Stimulated activated naive CD8-positive, alpha-beta T cell treated with anti-CD3 and anti-CD28 coated beads, Interleukin-15, Interleukin-2, amounts not matched to agents 100 ng/mL and 50 ng/mL, for 24 hours (primary cell): ENCODE measurements around the gene OSGIN1.

Experiments used
- H3K27ac Mint-ChIP-seq: one replicate; pipeline ENCODE4 v1.8.0; 2021; ENCODE audit warnings: mild to moderate bottlenecking, mixed read lengths
- H3K27me3 Mint-ChIP-seq: one replicate; pipeline ENCODE4 v1.8.0; 2021; ENCODE audit warnings: mixed read lengths
- H3K36me3 Mint-ChIP-seq: one replicate; pipeline ENCODE4 v1.8.0; 2021; ENCODE audit warnings: low read depth, mixed read lengths
- H3K4me1 Mint-ChIP-seq: one replicate; pipeline ENCODE4 v1.8.0; 2021; ENCODE audit warnings: low read depth, mixed read lengths
- H3K4me3 Mint-ChIP-seq: one replicate; pipeline ENCODE4 v1.8.0; 2021; ENCODE audit warnings: mild to moderate bottlenecking, mixed read lengths
- H3K9me3 Mint-ChIP-seq: one replicate; pipeline ENCODE4 v1.8.0; 2021; ENCODE audit warnings: mixed read lengths

Gene OSGIN1, protein sequence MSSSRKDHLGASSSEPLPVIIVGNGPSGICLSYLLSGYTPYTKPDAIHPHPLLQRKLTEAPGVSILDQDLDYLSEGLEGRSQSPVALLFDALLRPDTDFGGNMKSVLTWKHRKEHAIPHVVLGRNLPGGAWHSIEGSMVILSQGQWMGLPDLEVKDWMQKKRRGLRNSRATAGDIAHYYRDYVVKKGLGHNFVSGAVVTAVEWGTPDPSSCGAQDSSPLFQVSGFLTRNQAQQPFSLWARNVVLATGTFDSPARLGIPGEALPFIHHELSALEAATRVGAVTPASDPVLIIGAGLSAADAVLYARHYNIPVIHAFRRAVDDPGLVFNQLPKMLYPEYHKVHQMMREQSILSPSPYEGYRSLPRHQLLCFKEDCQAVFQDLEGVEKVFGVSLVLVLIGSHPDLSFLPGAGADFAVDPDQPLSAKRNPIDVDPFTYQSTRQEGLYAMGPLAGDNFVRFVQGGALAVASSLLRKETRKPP

DNA sequence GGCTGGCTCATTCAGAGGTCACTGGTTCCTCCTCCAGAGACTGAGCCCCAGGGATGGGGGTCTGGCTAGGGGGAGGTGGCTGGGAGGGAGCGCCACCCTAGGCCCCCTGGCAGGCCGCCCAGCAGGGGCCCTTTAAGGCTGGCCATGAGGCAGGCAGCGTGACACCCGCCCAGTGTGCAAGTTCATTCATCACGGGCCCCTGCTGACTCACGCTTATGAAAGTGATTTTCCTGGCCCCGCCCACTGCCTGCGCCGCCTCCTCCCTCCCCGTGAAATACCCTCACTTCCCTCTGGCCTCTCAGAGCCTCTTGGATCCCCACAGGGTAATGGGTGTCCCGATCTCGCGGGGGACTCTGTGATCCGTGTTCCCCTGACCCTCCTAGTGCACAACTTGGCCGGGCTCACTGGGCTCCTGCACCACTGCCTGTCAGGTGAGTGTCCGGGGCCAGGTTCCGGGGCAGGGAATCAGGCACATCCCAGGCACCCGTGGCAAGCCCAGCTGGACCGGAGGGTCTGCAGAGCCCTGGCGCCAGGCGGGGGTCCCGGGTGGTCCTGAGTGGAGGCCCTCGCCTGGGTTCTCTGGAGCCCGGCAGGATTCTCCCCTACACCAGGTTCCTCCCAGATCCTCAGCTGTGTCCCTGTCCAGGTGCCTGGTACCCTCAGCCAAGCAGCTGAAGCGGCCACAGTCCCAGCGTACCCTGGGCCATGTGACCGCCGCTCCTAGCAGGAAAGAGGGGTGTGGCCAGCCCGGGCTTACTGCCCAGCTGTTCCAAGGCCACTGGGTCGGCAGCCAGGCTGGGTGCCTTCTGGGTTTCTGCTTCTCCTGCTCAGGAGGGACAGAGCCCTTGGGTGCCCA is at the start of gene OSGIN1:
Gene OSGIN1 (plus strand): TSS at position 301 of the 856 bp plus-strand sequence. CDS start 4,432 bp downstream, outside the sequence.
- H3K4me3 Mint-ChIP-seq: peak within 1 kb of the TSS; percentile 67
- H3K36me3 Mint-ChIP-seq: no peaks in the 10 kb centered on the region
- peaks cover 15% of the 10 kb centered on the region for H3K4me1 Mint-ChIP-seq
- H3K27ac Mint-ChIP-seq: peak within 1 kb of the TSS; percentile 63
- peaks cover 18% of the 10 kb centered on the region for H3K27me3 Mint-ChIP-seq
- no peaks in the 10 kb centered on the region for H3K9me3 Mint-ChIP-seq

GRCh38 chr16:83903751-83904150 is 49.3 kb upstream of the OSGIN1 start:
- H3K4me3 Mint-ChIP-seq: no peak overlapping the region
- peaks cover 24% of the 10 kb centered on the region for H3K36me3 Mint-ChIP-seq
- H3K4me1 Mint-ChIP-seq: peaks cover 21% of the 10 kb centered on the region
- no peaks in the 10 kb centered on the region for H3K9me3 Mint-ChIP-seq
- no peaks in the 10 kb centered on the region for H3K27me3 Mint-ChIP-seq
- H3K27ac Mint-ChIP-seq: no peak overlapping the region

- no peaks in the 10 kb centered on the region for H3K27me3 Mint-ChIP-seq
- H3K36me3 Mint-ChIP-seq: peaks cover 35% of the 10 kb centered on the region
- no peak overlapping the region for H3K27ac Mint-ChIP-seq
- no peak overlapping the region for H3K4me3 Mint-ChIP-seq
- no peaks in the 10 kb centered on the region for H3K9me3 Mint-ChIP-seq
- peaks cover 5% of the 10 kb centered on the region for H3K4me1 Mint-ChIP-seq
Observed at GRCh38 chr16:83906683-83907082, 46.4 kb upstream of the OSGIN1 start.

- peaks cover 5% of the 10 kb centered on the region for H3K4me1 Mint-ChIP-seq
- peaks cover 39% of the 10 kb centered on the region for H3K36me3 Mint-ChIP-seq
Observed at GRCh38 chr16:83907111-83907510, 45.9 kb upstream of the OSGIN1 start.

DNA sequence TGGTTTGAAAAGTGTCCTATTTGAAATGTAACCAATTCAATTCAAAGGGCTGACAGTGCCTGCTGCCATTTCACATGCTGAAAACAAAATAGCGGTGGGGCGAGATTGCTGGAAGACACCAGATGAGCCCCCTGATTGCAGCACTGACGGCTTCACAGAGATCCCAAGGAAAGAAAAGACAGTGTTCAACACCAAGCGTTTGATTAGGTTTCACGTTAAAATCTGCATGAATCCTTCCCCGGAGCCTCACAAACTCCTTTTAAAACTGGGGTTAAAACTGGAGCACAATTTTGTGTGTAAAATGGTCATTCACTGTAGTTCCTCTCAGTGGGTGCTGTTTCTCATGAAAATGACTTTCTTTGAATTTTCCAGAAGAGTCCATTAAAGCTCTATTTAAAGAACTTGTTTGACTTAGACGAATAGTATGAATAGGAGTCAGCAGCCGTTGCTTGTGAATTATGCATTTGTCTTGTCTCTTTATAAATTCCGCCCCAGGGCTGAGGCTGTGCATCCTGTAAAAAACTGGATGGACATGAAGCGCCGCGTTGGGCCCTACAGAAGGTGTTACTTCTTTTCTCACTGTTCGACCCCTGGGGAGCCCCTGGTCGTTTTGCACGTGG is 45.3 kb upstream of the OSGIN1 start:
- Mint-ChIP-seq H3K36me3 (peaks cover 42% of the 10 kb centered on the region), H3K27ac (no peak overlapping the region), H3K9me3 (no peaks in the 10 kb centered on the region)

More at GRCh38 chr16:83907111-83907510, 45.9 kb upstream of the OSGIN1 start:
- no peak overlapping the region for H3K4me3 Mint-ChIP-seq
- H3K27ac Mint-ChIP-seq: no peak overlapping the region
- no peaks in the 10 kb centered on the region for H3K9me3 Mint-ChIP-seq
- no peaks in the 10 kb centered on the region for H3K27me3 Mint-ChIP-seq

GRCh38 chr16:83908798-83909197 is 44.2 kb upstream of the OSGIN1 start:
- Mint-ChIP-seq H3K27me3 (no peaks in the 10 kb centered on the region), H3K4me3 (no peak overlapping the region), H3K36me3 (peaks cover 44% of the 10 kb centered on the region), H3K4me1 (no peaks in the 10 kb centered on the region), H3K9me3 (no peaks in the 10 kb centered on the region), H3K27ac (no peak overlapping the region)

More for the DNA sequence above, 45.3 kb upstream of the OSGIN1 start:
- no peaks in the 10 kb centered on the region for H3K27me3 Mint-ChIP-seq
- no peak overlapping the region for H3K4me3 Mint-ChIP-seq
- H3K4me1 Mint-ChIP-seq: peaks cover 2% of the 10 kb centered on the region

GRCh38 chr16:83911290-83911689 is 41.8 kb upstream of the OSGIN1 start:
- H3K9me3 Mint-ChIP-seq: no peaks in the 10 kb centered on the region
- H3K4me1 Mint-ChIP-seq: no peaks in the 10 kb centered on the region
- H3K27ac Mint-ChIP-seq: no peak overlapping the region
- H3K27me3 Mint-ChIP-seq: no peaks in the 10 kb centered on the region
- peaks cover 53% of the 10 kb centered on the region for H3K36me3 Mint-ChIP-seq
- H3K4me3 Mint-ChIP-seq: no peak overlapping the region

GRCh38 chr16:83912519-83913244 is 40.4 kb upstream of the OSGIN1 start:
- Mint-ChIP-seq H3K27ac (no peak overlapping the region), H3K4me1 (no peaks in the 10 kb centered on the region), H3K27me3 (no peaks in the 10 kb centered on the region), H3K9me3 (no peaks in the 10 kb centered on the region), H3K36me3 (peaks cover 55% of the 10 kb centered on the region), H3K4me3 (no peak overlapping the region)

GRCh38 chr16:83913245-83913633 is 39.8 kb upstream of the OSGIN1 start:
- Mint-ChIP-seq H3K4me1 (no peaks in the 10 kb centered on the region), H3K27ac (no peak overlapping the region), H3K27me3 (no peaks in the 10 kb centered on the region), H3K36me3 (peaks cover 60% of the 10 kb centered on the region), H3K4me3 (no peak overlapping the region), H3K9me3 (no peaks in the 10 kb centered on the region)

DNA sequence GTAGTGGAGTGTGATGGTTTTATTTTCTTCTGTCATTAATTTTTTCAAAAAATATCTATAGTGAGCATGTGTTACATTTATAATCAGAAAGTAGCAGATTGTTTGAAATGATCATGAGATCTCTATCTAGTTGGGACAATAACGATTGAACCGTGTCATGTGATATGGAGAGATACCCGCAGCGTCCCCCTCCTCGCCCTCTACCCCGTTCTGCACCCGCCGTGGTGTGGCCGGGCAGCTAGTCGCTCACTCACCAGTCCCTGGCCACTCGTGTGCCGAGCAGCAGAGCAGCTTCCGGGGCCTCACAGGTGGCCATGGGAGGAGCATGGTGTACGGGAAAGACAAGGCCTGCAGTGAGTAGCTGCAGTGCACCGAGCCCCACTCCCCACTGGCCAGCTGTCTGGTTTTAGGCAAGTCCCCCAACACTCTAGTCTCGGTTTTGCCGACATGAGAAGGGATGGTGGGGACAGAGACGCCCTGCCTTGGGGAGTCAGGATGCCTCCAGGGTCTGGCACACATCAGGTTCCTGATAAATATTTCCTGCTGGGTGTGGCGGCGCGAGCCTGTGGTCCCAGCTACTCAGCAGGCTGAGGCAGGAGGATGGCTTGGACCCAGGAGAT is 38.8 kb upstream of the OSGIN1 start:
- Mint-ChIP-seq H3K27ac (no peak overlapping the region), H3K27me3 (no peaks in the 10 kb centered on the region), H3K4me1 (no peaks in the 10 kb centered on the region), H3K4me3 (no peak overlapping the region), H3K9me3 (no peaks in the 10 kb centered on the region), H3K36me3 (peaks cover 62% of the 10 kb centered on the region)

- Mint-ChIP-seq H3K27me3 (no peaks in the 10 kb centered on the region), H3K9me3 (no peaks in the 10 kb centered on the region), H3K4me1 (no peaks in the 10 kb centered on the region), H3K36me3 (peaks cover 63% of the 10 kb centered on the region), H3K27ac (no peak overlapping the region), H3K4me3 (no peak overlapping the region)
Observed at GRCh38 chr16:83915081-83915480, 38.0 kb upstream of the OSGIN1 start.

- no peak overlapping the region for H3K27ac Mint-ChIP-seq
- no peaks in the 10 kb centered on the region for H3K4me1 Mint-ChIP-seq
- H3K4me3 Mint-ChIP-seq: no peak overlapping the region
- H3K27me3 Mint-ChIP-seq: no peaks in the 10 kb centered on the region
- peaks cover 66% of the 10 kb centered on the region for H3K36me3 Mint-ChIP-seq
- H3K9me3 Mint-ChIP-seq: no peaks in the 10 kb centered on the region
Observed at GRCh38 chr16:83915491-83915890, 37.5 kb upstream of the OSGIN1 start.

DNA sequence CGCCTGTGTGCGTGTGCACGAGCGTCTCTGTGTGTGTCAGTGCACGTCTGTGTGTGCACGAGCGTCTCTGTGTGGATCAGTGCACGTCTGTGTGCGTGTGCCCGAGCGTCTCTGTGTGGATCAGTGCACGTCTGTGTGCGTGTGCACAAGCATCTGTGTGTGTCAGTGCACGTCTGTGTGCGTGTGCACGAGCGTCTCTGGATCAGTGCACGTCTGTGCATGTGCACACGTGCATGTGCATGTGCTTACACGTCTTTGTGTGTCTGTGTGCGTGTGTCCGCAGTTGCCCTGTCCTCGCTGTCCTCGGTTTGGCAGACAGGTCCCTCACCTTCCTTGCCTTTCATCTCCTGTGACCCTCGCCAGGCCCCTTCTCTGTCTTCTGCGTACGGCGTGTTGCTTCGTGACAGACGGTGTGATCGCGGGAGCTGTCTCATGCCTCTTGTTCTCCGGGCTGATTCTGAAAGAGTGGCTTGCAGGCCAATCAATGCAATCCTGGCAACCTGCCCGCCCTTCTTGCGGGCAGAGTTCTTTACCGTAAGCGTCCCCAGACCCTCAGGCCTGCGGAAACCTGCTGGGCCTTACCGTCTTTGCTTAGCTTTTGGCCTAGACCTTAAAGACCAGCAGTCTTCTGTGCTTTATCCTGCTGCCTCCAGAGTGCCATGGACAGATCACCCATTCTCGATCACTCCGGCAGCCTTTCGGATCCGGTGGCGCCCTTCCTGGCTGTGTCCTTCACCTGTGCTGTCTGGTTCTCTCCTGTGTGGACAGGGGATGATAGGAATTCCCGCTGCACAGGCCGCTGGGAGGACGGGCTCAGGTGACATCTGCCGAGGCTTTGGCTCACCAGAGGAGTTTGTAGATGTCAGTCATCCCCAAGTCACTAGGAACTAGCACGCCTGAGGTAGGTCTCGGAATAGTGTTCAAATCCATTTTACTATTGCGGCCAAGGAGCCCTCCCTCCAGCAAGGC is 35.6 kb upstream of the OSGIN1 start:
- Mint-ChIP-seq H3K4me1 (no peaks in the 10 kb centered on the region), H3K27ac (no peak overlapping the region)

More for the DNA sequence above, 35.6 kb upstream of the OSGIN1 start:
- no peaks in the 10 kb centered on the region for H3K9me3 Mint-ChIP-seq
- no peaks in the 10 kb centered on the region for H3K27me3 Mint-ChIP-seq
- H3K4me3 Mint-ChIP-seq: no peak overlapping the region
- peaks cover 63% of the 10 kb centered on the region for H3K36me3 Mint-ChIP-seq
